ENCODE measurements around the gene PLEKHG4B.

The PLEKHG4B gene

DNA sequence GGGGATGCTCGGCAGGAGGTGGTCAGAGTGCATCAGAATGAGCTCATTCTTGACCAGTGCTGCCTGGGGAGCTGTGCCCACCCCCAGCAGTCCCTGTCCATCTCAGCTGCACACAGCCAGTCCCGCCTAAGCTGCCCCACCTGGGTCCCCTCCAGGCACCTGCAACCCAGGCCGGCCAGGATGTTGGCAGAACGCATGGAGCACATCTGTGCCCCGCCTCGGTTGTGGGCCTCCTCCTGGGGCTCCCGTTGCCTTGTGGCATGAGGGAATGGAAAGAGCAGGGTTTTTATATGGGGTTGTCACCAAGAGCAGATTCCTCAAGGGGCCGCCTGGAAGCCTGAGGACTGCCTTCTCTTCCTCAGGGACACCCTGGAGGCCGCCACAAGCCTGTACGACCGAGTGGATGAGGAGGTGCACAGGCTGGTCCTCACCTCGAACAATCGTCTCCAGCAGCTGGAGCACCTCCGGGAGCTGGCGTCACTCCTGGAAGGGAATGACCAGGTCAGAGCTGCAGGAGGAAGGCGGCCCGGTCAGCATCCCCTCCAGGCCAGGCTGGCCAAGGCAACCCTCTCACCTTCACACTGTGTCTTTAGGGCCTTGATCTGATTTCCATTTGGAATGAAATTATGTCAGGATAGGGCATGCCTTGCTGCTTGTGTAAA lies 64.6 kb downstream of the PLEKHG4B start:
- no peak for TF ChIP-seq CTCF (IDR thresholded peaks at IDR 0.05; ENCODE audit: low read depth, low read length, missing control alignments)
- no peak for DNase-seq (ENCODE audit: low read depth)
- in situ Hi-C loops (cut with HindIII; ENCODE audit: low sequenced_read_pairs), result no loop called here

GRCh38 chr5:157126-157715 lies 65.3 kb downstream of the PLEKHG4B start:
- TF ChIP-seq CTCF (IDR thresholded peaks at IDR 0.05; ENCODE audit: low read depth, low read length, missing control alignments), result no peak
- H3K4me3 ChIP-seq (ENCODE audit: low read depth, low read length), result no peak overlapping the region
- no peak for DNase-seq (ENCODE audit: low read depth)
- in situ Hi-C loops (cut with HindIII; ENCODE audit: low sequenced_read_pairs), result no loop called here

More for the DNA sequence above, 64.6 kb downstream of the PLEKHG4B start:
- H3K4me3 ChIP-seq (ENCODE audit: low read depth, low read length), result no peak overlapping the region

DNA sequence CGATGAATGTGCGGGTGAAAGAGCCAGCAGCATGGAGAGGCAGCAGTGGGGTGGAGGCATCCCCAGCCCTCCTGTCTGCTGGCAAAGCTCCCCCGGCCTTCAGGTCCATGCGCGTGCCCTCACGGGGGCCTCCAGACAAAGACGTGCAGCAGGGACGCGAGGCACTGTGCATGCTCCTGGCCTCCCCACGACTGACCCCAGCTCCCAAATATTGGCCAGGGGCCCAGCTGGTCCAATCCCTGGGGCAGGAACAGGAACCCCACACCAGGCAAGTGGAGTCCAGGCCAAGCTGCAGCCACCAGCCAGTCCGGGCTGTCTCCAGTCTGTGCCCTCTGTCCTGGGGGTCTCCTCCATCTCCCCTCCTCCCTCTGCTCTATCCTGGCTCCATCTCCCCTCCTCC lies 65.8 kb downstream of the PLEKHG4B start:
- DNase-seq (ENCODE audit: low read depth), result no peak
- no peak overlapping the region for H3K4me3 ChIP-seq (ENCODE audit: low read depth, low read length)
- TF ChIP-seq CTCF (IDR thresholded peaks at IDR 0.05; ENCODE audit: low read depth, low read length, missing control alignments), result no peak
- in situ Hi-C loops (cut with HindIII; ENCODE audit: low sequenced_read_pairs), result no loop called here

GRCh38 chr5:158807-159447 lies 67.0 kb downstream of the PLEKHG4B start:
- no peak for TF ChIP-seq CTCF (IDR thresholded peaks at IDR 0.05; ENCODE audit: low read depth, low read length, missing control alignments)
- in situ Hi-C loops (cut with HindIII; ENCODE audit: low sequenced_read_pairs), result no loop called here
- no peak for DNase-seq (ENCODE audit: low read depth)
- H3K4me3 ChIP-seq (ENCODE audit: low read depth, low read length), result no peak overlapping the region

DNA sequence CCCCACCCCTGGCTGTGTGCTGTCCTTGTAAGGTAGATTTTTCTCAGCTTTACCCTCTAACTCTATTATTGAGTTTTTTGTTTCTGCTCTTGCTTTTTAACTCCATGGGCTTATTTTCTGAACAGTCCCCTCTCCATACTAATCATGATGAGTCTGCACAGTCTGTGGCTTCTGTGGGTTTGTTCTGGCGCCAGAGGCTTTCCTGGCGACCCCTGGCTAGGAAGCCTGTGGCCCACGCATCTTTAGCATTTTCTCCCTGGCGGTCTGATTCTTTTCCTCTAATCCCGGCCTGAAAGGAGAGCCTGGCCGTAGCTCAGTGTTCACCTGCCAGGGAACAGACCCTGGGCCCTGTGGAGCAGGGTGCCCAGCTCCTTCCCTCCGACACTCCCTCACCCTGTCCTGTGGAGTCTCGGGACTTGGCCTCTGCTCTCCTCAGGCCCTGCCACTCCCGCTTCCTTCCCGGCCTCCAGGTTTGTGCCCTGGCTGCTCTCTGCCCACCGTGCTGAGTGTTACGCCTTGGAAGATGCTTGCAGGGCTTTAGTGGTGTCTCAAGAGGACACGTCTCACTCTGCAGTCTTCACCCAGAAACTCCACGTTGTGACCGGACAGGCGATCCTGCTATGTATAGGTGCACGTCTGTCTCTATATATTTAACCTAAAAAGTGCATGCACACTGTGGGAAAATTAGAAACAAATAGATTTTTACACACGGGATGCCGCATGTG lies 67.6 kb downstream of the PLEKHG4B start:
- in situ Hi-C loops (cut with HindIII; ENCODE audit: low sequenced_read_pairs), result no loop called here
- peak; percentile 91 for DNase-seq (ENCODE audit: low read depth)
- no peak overlapping the region for H3K4me3 ChIP-seq (ENCODE audit: low read depth, low read length)
- TF ChIP-seq CTCF (IDR thresholded peaks at IDR 0.05; ENCODE audit: low read depth, low read length, missing control alignments), result no peak

DNA sequence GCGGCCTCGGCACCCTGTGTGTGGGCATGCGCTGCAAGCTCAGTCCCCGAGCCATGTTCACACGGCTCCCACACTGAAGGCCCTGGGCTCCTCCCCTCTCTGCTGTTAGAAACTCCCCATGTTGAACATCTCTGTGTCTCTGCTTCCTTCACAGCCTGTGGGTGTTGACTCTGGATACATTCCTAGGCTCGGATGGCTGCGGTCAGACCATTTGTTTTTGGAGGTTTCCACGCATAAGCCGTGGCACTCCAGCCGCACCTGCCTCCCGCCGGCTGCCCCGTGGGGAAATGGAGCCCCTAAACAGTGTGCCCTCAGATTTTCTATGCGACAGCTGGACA lies 68.2 kb downstream of the PLEKHG4B start:
- in situ Hi-C loops (cut with HindIII; ENCODE audit: low sequenced_read_pairs), result no loop called here
- TF ChIP-seq CTCF (IDR thresholded peaks at IDR 0.05; ENCODE audit: low read depth, low read length, missing control alignments), result no peak
- no peak overlapping the region for H3K4me3 ChIP-seq (ENCODE audit: low read depth, low read length)
- peak; percentile 70 for DNase-seq (ENCODE audit: low read depth)

Data from astrocyte of the cerebellum (primary cell).